Sigmoid colon (tissue), 7 donors: ENCODE data around the gene SLC8A2. TPM values are rescaled to one million over a fixed set of nuclear protein-coding genes. Genes with fewer than 3 reads are reported as not detected.

Experiments used
- DNase-seq: peaks from one replicate; pipeline ENCODE4 v3.0.0-alpha.2; 2019
- H3K27ac ChIP-seq, 4 donors: fragments of 200-600 bp; sonication (generic); one replicate each; pipeline ENCODE4 v1.5.1; 2016 to 2019; ENCODE audit warnings: mild to moderate bottlenecking in 1 of 4
- H3K27me3 ChIP-seq, 3 donors: fragments of 200-600 bp; sonication (generic); one replicate each; pipeline ENCODE4 v1.5.1; 2019; ENCODE audit warnings: mild to moderate bottlenecking in 1 of 3
- H3K36me3 ChIP-seq, 4 donors: fragments of 200-600 bp; sonication (generic); one replicate each; pipeline ENCODE4 v1.5.1; 2016 to 2019
- H3K4me1 ChIP-seq, 4 donors: fragments of 200-600 bp; sonication (generic); one replicate each; pipeline ENCODE4 v1.5.1; 2017 to 2019
- H3K4me3 ChIP-seq, 4 donors: fragments of 200-600 bp; sonication (generic); one replicate each; pipeline ENCODE4 v1.5.1; 2017 to 2019; ENCODE audit warnings: mild to moderate bottlenecking in 2 of 4, moderate library complexity in 1 of 4
- H3K9me3 ChIP-seq, 4 donors: fragments of 200-600 bp in 3 of 4; sonication (generic) in 3 of 4; one replicate each; pipeline versions ENCODE4 v1.5.1 to v1.6.1; 2013 to 2019
- CTCF ChIP-seq, 4 experiments: fragments of 450-650 bp in 3 of 4; fragments of 200-600 bp in 1 of 4; IDR thresholded peaks; one replicate each; pipeline ENCODE4 v1.5.1; 2016 to 2019; ENCODE audit warnings: antibody characterized with exemption in 4 of 4, mild to moderate bottlenecking in 3 of 4, moderate library complexity in 2 of 4
- EP300 ChIP-seq, 4 donors: sonication (generic); formaldehyde crosslinking; IDR thresholded peaks; one replicate each; pipeline ENCODE4 v1.6.1; 2017; ENCODE audit warnings: antibody characterized with exemption in 4 of 4
- POLR2A ChIP-seq, 2 donors: fragments of 450-650 bp; IDR thresholded peaks; one replicate each; pipeline ENCODE4 v1.6.1; 2016; ENCODE audit warnings: antibody characterized with exemption in 2 of 2, mild to moderate bottlenecking in 2 of 2, moderate library complexity in 2 of 2
- POLR2AphosphoS5 ChIP-seq, 4 donors: sonication (generic); formaldehyde crosslinking; IDR thresholded peaks; one replicate each; pipeline ENCODE4 v1.6.1; 2017; ENCODE audit warnings: antibody characterized with exemption in 4 of 4
- WGBS, 2 donors: extraction: QIAGEN DNeasy Blood & Tissue Kit; methylation state at CpG; one replicate each; pipeline ENCODE4 v1.1.7; 2013; 5-methylcytosine and 5-hydroxymethylcytosine counted together
- intact Hi-C: fragments of 100-400 bp; cut with DNase I; formaldehyde crosslinking; loops from one replicate; pipeline ENCODE4 v1.15.1; 2023
- polyA plus RNA-seq, 3 donors: library from polyadenylated mRNA; stranded (reverse); fragments of 200-250 nt; gene quantifications; one replicate each; pipeline ENCODE4 v1.2.3, GENCODE V29; 2013
- total RNA-seq, 4 donors: library from RNA; depleted of rRNA; stranded (reverse); fragments of >200 nt; gene quantifications; one replicate each; pipeline ENCODE4 v1.1.0, GENCODE V29; 2016
- donor health status: healthy with polysubstance abuse.
- donor health status: Bipolar disorder and iron deficiency.
- donor health status: healthy.

Gene SLC8A2
- total and polyA plus RNA-seq, 7 donors: 1.1 to 39.9 (median 10.0) TPM; not detected in 2

- no peaks in the 10 kb centered on the region for H3K9me3 ChIP-seq
- H3K27ac ChIP-seq: peak overlapping the region; percentile 98 to 100 (median 99)
- peaks cover 0 to 85% (median 76%) of the 10 kb centered on the region in 4 donors for H3K4me1 ChIP-seq
- DNase-seq: no peak
- no peaks in the 10 kb centered on the region for H3K27me3 ChIP-seq
- H3K4me3 ChIP-seq: no peak overlapping the region
- no peak for TF ChIP-seq CTCF (IDR thresholded peaks at IDR 0.05)
- TF ChIP-seq POLR2A (IDR thresholded peaks at IDR 0.05): no peak
- no peak for TF ChIP-seq EP300 (IDR thresholded peaks at IDR 0.05)
- peak in 1 of 4 donors; percentile 29 for TF ChIP-seq POLR2AphosphoS5 (IDR thresholded peaks at IDR 0.05)
- WGBS, 2 donors: 28 to 64% methylated on average over 7 of the region's 7 CpGs
- intact Hi-C loops: loop anchor here (2.0 kb wide), 1 partner anchor 187 kb away; no protein-coding TSS in a partner anchor
- H3K36me3 ChIP-seq: no peaks in the 10 kb centered on the region
Measured at GRCh38 chr19:47511681-47512080, 40.0 kb upstream of the SLC8A2 start.

GRCh38 chr19:47511128-47511517 is 39.4 kb upstream of the SLC8A2 start:
- Histone ChIP-seq H3K4me3 (no peak overlapping the region), H3K4me1 (peaks cover 0 to 90% (median 81%) of the 10 kb centered on the region in 4 donors), H3K36me3 (peaks cover 0 to 3% (median 0%) of the 10 kb centered on the region in 4 donors), H3K27ac (peak overlapping the region; percentile 98 to 100 (median 99)), H3K9me3 (no peaks in the 10 kb centered on the region), H3K27me3 (no peaks in the 10 kb centered on the region)
- DNase-seq: no peak
- TF ChIP-seq POLR2A (IDR thresholded peaks at IDR 0.05) (no peak), CTCF (IDR thresholded peaks at IDR 0.05) (no peak), POLR2AphosphoS5 (IDR thresholded peaks at IDR 0.05) (no peak), EP300 (IDR thresholded peaks at IDR 0.05) (no peak)
- WGBS, 2 donors: 81 to 82% methylated on average over 6 of the region's 6 CpGs
- intact Hi-C loops: no loop called here

GRCh38 chr19:47510516-47511127 is 38.9 kb upstream of the SLC8A2 start:
- TF ChIP-seq EP300 (IDR thresholded peaks at IDR 0.05) (no peak), POLR2AphosphoS5 (IDR thresholded peaks at IDR 0.05) (no peak), CTCF (IDR thresholded peaks at IDR 0.05) (no peak), POLR2A (IDR thresholded peaks at IDR 0.05) (no peak)
- 80 to 85% methylated on average over 12 of the region's 12 CpGs for WGBS, 2 donors
- no peak for DNase-seq
- intact Hi-C loops: no loop called here
- Histone ChIP-seq H3K4me1 (peaks cover 0 to 86% (median 81%) of the 10 kb centered on the region in 4 donors), H3K27ac (peak overlapping the region; percentile 98 to 100 (median 99)), H3K27me3 (no peaks in the 10 kb centered on the region), H3K9me3 (no peaks in the 10 kb centered on the region), H3K4me3 (no peak overlapping the region), H3K36me3 (peaks cover 0 to 5% (median 0%) of the 10 kb centered on the region in 4 donors)

- Histone ChIP-seq H3K9me3 (no peaks in the 10 kb centered on the region), H3K27me3 (no peaks in the 10 kb centered on the region), H3K27ac (peak overlapping the region; percentile 98 to 100 (median 99)), H3K4me3 (no peak overlapping the region), H3K4me1 (peaks cover 0 to 84% (median 80%) of the 10 kb centered on the region in 4 donors), H3K36me3 (peaks cover 0 to 5% (median 0%) of the 10 kb centered on the region in 4 donors)
- 83 to 90% methylated on average over 8 of the region's 8 CpGs for WGBS, 2 donors
- no peak for TF ChIP-seq POLR2A (IDR thresholded peaks at IDR 0.05)
- TF ChIP-seq POLR2AphosphoS5 (IDR thresholded peaks at IDR 0.05): peak in 3 of 4 donors; percentile 12 to 41 (median 16)
- TF ChIP-seq EP300 (IDR thresholded peaks at IDR 0.05): no peak
- TF ChIP-seq CTCF (IDR thresholded peaks at IDR 0.05): no peak
- intact Hi-C loops: no loop called here
- DNase-seq: peak; percentile 84
Measured at GRCh38 chr19:47509973-47510372, 38.3 kb upstream of the SLC8A2 start.
